ENCODE data around the gene SPTBN4.

GRCh38 chr19:40474737-40475136 lies 7.9 kb downstream of the SPTBN4 start:
- TF ChIP-seq, protein P1, sequence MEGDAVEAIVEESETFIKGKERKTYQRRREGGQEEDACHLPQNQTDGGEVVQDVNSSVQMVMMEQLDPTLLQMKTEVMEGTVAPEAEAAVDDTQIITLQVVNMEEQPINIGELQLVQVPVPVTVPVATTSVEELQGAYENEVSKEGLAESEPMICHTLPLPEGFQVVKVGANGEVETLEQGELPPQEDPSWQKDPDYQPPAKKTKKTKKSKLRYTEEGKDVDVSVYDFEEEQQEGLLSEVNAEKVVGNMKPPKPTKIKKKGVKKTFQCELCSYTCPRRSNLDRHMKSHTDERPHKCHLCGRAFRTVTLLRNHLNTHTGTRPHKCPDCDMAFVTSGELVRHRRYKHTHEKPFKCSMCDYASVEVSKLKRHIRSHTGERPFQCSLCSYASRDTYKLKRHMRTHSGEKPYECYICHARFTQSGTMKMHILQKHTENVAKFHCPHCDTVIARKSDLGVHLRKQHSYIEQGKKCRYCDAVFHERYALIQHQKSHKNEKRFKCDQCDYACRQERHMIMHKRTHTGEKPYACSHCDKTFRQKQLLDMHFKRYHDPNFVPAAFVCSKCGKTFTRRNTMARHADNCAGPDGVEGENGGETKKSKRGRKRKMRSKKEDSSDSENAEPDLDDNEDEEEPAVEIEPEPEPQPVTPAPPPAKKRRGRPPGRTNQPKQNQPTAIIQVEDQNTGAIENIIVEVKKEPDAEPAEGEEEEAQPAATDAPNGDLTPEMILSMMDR (IDR thresholded peaks at IDR 0.05; ENCODE audit: poor library complexity): no peak
- TF ChIP-seq EZH2 (IDR thresholded peaks at IDR 0.05; ENCODE audit: borderline replicate concordance) (no peak), EZH2phosphoT487 (IDR thresholded peaks at IDR 0.05; ENCODE audit: low read depth, severe bottlenecking, unreplicated experiment) (no peak)
